HG03565 (cell line): ENCODE data around the gene STOML3.

Experiments
- ATAC-seq: cut with Tn5 transposase; IDR thresholded peaks from one replicate; pipeline ENCODE4 v1.9.1; 2021; ENCODE audit warnings: mild to moderate bottlenecking, moderate library complexity; ENCODE audit not compliant: unreplicated experiment

The STOML3 gene

DNA sequence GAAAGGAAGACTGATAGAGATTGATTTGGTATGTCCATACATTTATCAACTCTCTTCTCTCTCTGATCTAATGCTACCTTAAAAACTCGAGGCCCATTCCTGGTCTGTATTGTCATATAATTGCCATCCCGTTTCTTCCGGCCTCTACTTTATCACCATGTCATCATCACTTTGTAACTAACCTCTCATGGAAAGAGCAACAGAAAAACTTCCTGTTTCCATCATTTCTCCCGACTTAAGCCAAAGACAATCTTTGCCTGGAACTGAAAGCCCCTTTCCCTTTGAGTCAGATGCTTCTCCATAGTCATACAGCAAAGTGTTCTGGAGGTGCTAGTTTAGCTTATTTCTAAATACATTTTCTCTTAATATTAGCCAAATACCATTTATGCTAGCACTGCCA is 2.8 kb upstream of the STOML3 start:
- no peak for ATAC-seq

DNA sequence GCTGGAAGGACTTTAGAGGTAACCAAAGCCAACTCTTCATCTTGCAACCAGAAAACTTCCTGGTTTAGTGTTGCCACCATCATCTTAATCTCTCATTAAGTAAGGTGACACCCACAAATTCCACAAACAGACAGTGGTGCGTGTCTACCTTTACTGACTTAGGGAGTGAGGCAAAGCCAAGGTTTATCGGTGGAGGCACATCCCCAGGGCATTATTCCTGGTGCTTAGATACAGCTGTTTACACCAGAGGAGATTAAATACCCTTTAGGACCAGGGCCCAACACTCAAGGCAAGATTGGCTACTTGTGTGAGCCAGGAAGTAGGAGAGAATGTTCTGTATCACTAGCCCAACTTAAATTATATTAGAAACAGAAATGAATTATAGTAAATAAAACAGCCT is 9.5 kb downstream of the STOML3 start:
- no peak for ATAC-seq

- ATAC-seq = no peak
These were observed 9.9 kb downstream of the STOML3 start for GRCh38 chr13:38980750-38981078.

DNA sequence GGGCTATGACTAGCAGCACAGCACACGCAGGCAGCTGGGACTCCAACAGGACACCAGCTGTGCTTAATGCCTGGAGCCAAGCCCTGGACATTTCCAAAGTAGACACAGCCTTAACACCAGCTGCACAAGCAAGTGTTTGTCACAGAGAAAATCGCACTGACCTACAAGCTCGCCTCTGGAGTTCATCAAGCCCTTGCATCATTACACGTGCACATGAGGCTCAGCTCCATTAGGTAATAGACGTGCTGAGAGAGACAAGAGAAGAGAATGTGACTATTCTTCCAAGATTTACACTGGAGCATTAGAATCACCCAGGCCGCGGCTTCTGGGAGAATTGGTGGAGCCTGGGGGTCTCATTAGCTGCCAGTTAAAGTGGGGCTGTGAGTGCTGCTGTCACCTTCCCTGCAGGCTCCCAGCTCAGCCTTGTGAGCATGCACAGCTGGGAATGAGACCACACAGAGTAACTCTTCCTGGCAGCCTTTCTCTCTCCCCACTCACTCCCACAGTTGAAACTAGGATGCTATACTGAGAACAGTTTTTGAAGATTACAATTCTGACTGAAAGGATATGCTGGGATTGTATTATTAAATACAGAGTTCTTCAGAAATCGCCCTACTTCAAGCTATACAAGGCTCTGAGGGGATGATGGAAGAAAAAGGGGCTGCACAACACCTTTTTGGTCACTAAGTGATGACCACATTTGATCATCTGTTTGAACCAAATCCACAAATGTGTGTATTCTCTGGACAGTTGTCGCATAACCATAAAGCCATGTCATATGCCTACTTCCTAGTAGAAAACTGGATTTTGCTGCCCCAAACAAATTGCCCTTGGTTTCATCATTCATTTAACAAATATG is 10.5 kb downstream of the STOML3 start:
- ATAC-seq = no peak

DNA sequence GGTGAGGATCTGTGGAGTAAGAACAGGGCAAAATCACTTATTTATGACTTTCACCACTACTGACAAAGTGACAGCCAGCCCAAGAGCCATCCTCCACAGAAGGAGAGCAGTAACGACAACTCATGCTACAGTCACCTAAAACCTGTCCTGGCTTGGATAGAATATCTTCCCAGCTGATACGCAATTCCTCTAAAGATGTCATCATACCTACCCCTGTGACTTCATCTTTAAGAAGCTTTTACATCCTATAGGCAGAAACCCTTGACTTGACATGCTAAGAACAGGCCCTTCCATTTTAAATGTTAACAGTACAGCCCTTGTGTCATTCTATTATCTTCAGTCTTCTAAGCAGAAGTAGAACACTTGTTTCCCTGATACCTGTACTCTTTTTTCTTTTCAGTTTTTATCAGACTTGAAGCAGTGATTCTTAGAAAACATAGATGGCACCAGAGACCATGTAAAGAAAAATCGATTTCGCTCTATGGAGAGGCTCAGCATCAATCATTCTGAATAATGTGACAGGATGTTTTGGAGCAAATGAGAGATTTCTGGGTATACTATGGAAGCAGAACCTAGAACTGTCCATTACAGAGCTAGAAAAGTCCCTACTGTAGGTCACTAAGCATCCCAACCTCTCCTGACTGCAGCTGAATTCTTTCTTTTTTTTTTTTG is 20.1 kb downstream of the STOML3 start:
- ATAC-seq = no peak

DNA sequence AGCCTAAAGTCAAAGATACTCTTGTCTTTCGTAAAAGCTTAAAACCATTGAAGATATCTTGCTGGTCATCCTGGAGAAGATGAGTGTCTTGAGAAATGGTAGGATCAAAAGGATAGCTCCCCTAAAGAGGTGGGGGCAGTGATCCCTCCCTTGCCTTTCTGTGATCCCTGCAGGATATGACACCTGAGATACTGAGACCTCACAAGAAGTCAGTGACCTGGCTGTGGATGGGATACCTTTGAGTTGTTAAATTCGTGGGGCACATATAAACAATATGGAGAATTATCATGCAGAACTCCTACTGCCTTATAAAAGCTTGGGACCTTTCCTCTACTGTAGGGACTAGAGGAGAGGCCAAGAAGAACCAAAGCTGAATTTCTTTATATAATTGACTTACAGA is 21.4 kb downstream of the STOML3 start:
- ATAC-seq = no peak

GRCh38 chr13:38967446-38967845 is 23.2 kb downstream of the STOML3 start:
- no peak for ATAC-seq

- ATAC-seq = no peak
These were observed 25.4 kb downstream of the STOML3 start for GRCh38 chr13:38965281-38965680.

DNA sequence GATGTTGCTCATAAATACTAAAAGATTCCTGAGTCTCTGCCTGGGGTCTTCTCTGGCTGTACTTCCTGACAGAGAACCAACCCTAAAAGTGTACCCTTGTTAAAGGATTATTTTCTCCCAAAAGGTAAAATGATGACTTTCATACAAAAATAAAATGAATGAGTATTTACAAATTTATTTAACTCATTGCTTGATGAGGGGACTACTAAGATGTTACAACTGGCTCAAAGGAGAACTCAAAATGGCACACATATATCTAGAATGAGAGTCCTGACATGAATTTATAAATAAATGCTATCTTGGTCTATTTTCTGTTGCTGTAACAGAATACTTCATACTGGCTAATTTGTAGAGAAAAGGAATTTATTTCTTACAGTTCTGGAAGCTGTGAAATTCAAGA is 30.5 kb downstream of the STOML3 start:
- ATAC-seq = no peak

DNA sequence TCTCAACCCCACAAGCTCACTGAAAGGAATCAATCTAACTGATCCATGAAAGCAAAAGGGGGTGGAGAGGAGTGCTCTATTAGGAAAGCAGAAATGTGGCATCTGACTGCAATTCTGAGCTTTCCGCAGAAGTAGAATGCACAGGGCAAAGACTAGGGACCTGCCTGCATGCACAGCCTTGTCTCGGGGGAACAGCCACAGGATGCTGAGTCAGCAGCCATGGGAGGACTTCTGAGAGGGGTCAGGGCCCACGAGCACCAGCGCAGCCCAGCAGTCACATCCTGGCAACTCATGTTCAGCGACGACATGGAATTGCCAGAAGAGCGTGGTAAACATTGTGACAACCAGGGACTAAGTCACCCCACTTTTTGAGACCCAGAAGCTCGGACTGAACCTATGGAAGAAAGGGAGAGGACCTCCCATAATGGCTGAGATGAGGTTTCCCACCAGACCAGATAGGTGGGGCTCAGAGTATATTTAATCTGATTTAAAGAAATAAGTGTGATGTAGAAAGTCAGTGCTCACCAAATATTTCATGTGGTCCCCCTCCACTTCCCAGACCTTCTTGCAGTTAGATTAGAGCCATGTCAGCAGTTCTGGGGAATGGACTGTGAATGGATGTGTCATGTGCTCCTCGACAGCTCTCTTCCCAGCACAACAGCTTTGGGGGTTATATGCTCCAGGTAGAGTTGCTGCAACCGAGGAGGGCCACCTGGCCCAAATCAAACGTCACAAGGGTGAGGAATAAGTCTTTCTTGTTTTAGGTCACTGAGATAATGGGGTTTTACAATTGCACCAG is 32.6 kb downstream of the STOML3 start:
- no peak for ATAC-seq

DNA sequence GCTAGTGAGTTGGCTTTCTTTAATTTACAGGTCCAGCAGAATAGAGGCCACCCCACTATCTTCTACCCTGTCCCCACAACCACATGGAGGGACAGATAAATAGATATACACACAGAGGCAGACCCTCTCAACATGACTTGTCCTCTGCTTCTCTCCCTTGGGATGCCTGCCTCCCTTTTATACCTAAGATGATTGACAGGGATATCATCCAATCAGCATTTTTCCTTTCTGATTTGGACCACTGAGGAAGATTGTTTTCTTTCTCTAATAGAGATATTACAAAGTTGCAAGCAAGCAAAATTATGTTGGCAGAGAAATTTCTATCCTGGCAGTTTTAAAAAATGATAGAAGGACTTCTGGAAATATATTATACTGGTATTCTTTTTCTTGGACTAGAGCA is 35.8 kb downstream of the STOML3 start:
- no peak for ATAC-seq

- ATAC-seq = no peak
These were observed 36.3 kb downstream of the STOML3 start for GRCh38 chr13:38954291-38954690.

DNA sequence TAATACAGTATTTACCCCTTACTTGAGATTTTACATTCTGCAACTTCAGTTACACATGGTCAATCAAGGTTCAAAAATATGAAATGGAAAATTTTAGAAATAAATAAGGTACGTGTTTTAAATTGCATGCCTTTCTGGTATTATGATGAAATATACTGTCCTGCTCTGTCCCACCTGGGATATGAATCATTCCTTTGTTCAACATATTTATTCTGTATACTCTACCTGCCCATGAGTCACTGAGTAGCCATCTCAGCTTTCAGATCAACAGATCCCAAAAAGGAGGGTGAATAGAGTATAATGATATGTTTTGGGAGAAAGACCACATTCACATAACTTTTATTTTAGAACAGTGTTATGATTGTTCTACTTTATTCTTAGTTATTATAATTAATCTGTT is 37.8 kb downstream of the STOML3 start:
- no peak for ATAC-seq

- no peak for ATAC-seq
These were observed 38.9 kb downstream of the STOML3 start for GRCh38 chr13:38951525-38952313.

DNA sequence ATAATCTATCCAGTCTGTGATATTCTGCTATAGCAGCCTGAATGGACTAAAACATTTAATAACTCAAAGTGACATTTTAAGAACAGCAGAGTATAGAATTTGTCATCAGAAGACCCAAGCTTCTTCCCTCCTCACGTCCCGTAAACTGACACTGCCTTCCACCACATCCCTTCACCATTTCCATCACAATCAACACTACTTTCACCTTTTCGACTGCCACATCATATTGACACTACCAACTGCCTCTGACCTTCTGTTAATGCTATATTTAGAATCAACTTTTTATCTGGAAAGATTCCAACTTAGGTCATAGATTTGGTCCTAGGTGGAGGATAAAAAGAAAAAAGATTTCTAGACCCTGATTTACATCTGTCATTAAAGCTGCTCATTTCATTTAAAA is 39.6 kb downstream of the STOML3 start:
- no peak for ATAC-seq

- no peak for ATAC-seq
These were observed 43.6 kb downstream of the STOML3 start for GRCh38 chr13:38947054-38947453.

GRCh38 chr13:38944219-38944618 is 46.4 kb downstream of the STOML3 start:
- no peak for ATAC-seq

DNA sequence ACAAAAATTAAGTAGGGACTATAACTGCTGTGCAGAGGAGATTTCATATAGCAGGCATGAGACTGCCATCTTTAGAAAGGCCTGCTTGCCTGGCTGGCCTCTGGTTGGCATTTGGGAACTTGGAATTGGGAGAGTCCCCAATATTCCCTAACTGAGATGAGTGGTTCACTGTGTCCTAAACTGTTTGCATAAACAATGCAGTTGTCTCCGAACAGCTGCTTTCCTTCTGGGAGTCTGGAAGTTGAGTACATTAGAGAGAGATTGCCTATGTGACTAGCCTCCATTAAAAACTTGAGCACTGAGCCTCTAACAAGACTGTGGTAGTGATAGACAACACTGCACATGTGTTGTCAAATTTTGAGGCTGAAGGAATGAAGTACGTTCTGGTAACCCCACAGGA is 47.4 kb downstream of the STOML3 start:
- no peak for ATAC-seq

DNA sequence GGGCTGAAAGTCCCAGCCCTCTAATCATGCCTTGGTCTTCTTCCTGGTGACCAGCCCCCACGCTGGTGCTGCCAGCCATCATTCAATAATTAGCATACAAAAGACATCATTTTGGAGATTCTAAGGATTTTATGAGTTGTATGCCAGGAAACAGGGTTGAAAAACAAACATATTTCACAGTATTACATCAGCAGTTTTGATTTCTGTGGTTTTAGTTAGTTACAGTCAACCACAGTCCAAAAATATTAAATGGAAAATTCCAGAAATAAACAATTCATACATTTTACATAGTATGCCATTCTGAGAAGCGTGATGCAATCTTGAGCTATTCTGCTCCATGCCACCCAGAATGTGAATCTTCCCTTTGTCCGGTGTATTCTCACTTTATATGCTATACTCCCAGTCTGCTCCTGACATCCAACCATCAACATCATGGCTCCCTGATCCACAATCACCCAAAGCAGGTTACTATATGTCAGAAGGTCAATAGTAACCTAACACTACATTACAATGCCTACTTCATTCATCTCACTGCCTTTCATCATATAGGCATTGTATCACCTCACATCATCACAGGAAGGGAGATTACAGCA is 49.2 kb downstream of the STOML3 start:
- no peak for ATAC-seq

GRCh38 chr13:38933786-38934185 is 56.8 kb downstream of the STOML3 start:
- ATAC-seq = no peak

DNA sequence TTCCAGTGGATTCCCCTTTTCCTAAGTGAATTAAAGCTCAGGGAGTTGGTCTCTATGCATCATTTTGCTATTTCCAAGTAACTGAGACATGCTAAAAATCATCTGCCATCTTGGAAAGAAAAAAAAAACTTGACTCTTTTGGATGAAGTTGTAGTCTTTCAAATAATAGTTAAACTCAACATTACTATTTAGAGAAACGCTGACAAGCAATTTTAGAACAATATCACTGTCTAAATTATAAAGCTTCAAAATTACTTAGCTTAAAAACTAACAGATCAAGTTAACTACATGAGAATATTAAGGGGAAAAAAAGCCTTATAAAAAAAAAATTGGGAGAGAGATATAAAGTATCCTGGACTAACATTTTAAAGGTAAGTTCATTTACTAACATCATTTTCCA is 68.5 kb downstream of the STOML3 start:
- no peak for ATAC-seq
